ENCODE data around the gene UCN. TPM values are rescaled to one million over a fixed set of nuclear protein-coding genes. Genes with fewer than 3 reads are reported as not detected.

The UCN gene
- total RNA-seq, 6 donors from 2014 or later: 2.6 to 81.7 (median 4.6) TPM

DNA sequence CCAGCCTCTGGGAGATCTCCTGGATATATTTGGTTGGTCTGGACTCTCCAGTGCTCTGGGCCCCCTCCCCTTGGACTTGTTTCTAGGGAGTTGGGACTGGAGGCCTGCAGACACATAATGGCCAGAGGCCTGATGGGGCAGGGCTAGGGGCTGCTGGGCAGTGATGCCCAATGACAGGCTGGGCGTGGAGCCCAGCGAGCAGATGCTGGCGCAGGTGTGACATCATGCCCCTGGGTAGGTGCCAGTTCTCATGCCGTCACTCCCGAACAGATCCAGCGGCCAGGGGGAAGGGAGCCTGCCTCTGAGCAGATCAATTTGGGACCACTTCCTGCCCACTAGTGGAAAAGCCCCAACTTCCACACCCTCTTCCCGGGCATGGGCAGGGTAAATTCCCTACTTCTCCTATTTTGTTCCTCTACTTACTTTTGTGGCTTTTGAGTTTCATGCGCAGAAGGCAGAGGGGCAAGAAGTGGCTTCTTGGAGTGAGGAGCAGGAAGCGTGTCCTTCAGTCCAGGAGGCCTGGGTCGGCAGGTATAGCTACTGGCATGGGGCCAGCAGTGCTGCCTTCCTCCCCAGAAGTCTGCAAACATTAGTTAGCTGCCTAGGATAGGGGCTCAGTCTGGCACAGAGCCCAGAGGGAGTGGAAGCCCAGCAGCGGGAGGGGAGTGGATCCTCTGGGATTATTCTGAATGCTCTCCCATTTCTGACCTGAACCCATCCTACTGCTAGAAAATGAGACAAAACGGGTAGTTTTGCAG lies 8.6 kb upstream of the UCN start:
- DNase-seq (no peak), ATAC-seq (ENCODE audit: low FRiP score in 2 of 2) (no peak)
- H3K27ac ChIP-seq: no peak overlapping the region
- TF ChIP-seq POLR2A (IDR thresholded peaks at IDR 0.05) (no peak), EP300 (IDR thresholded peaks at IDR 0.05) (no peak), POLR2AphosphoS5 (IDR thresholded peaks at IDR 0.05) (no peak)
- TF ChIP-seq, protein P1, sequence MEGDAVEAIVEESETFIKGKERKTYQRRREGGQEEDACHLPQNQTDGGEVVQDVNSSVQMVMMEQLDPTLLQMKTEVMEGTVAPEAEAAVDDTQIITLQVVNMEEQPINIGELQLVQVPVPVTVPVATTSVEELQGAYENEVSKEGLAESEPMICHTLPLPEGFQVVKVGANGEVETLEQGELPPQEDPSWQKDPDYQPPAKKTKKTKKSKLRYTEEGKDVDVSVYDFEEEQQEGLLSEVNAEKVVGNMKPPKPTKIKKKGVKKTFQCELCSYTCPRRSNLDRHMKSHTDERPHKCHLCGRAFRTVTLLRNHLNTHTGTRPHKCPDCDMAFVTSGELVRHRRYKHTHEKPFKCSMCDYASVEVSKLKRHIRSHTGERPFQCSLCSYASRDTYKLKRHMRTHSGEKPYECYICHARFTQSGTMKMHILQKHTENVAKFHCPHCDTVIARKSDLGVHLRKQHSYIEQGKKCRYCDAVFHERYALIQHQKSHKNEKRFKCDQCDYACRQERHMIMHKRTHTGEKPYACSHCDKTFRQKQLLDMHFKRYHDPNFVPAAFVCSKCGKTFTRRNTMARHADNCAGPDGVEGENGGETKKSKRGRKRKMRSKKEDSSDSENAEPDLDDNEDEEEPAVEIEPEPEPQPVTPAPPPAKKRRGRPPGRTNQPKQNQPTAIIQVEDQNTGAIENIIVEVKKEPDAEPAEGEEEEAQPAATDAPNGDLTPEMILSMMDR (IDR thresholded peaks at IDR 0.05): no peak
- 64 to 72% methylated on average over 11 to 12 of the region's 12 CpGs for WGBS, 2 donors
- H3K4me3 ChIP-seq: no peak overlapping the region
- no peaks in the 10 kb centered on the region for H3K27me3 ChIP-seq
- no peaks in the 10 kb centered on the region for H3K9me3 ChIP-seq
- peaks cover 0 to 23% (median 1%) of the 10 kb centered on the region in 4 donors for H3K36me3 ChIP-seq
- peaks cover 7 to 11% (median 10%) of the 10 kb centered on the region in 4 donors for H3K4me1 ChIP-seq

DNA sequence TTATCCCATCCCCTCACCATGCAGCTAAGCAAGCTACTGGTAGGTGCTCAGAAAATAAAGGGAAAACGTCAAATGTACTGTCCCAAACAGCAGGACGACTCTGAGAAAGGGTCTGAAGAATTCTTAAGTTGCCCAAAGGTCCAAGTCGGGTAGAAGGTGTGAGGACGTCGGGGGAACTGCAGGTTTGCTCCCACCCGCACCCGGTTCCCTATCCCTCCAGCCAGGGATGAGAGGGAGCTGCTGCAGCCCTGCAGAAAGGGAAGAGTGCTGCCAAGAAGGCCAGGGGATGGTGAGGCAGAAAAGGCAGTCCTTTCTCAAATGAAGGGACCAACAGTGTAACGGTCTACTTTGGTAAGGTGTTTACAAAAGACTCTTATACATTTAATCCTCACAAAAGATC lies 6.9 kb upstream of the UCN start:
- WGBS, 2 donors: 77 to 84% methylated on average over 8 of the region's 8 CpGs
- no peak for ATAC-seq (ENCODE audit: low FRiP score in 2 of 2)
- TF ChIP-seq, protein P1 (IDR thresholded peaks at IDR 0.05): no peak
- TF ChIP-seq EP300 (IDR thresholded peaks at IDR 0.05) (no peak), POLR2A (IDR thresholded peaks at IDR 0.05) (no peak), POLR2AphosphoS5 (IDR thresholded peaks at IDR 0.05) (no peak)

DNA sequence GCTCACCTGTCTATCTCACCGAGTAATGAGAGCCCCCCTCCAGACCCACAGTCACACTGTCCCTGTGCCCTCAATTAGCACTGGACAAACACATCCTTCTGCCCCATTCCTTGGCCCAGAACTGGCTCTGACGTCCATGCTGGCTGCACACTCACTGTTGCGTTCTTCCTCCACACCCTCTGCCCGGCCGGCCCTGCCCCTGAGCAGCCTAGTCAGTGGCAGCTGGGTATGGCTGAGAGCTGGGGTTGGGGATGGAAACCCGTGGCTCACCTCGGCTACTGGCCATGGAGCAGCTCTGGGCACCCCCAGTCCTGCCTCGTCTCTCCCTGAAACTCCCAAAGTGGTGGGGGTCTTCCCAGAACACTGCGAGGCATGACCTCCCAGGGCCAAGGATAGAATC lies 6.5 kb upstream of the UCN start:
- 82 to 91% methylated on average over 9 of the region's 9 CpGs for WGBS, 2 donors
- Histone ChIP-seq H3K9me3 (no peaks in the 10 kb centered on the region), H3K27ac (no peak overlapping the region), H3K4me1 (no peaks in the 10 kb centered on the region), H3K4me3 (no peak overlapping the region), H3K27me3 (no peaks in the 10 kb centered on the region), H3K36me3 (peaks cover 0 to 36% (median 3%) of the 10 kb centered on the region in 4 donors)
- peak in 1 of 2 donors; percentile 68 for DNase-seq
- no peak for ATAC-seq (ENCODE audit: low FRiP score in 2 of 2)
- no peak for TF ChIP-seq POLR2AphosphoS5 (IDR thresholded peaks at IDR 0.05)
- no peak for TF ChIP-seq EP300 (IDR thresholded peaks at IDR 0.05)
- no peak for TF ChIP-seq POLR2A (IDR thresholded peaks at IDR 0.05)
- TF ChIP-seq, protein P1 (IDR thresholded peaks at IDR 0.05): no peak

More for the DNA sequence above, 6.9 kb upstream of the UCN start:
- Histone ChIP-seq H3K27me3 (no peaks in the 10 kb centered on the region), H3K27ac (no peak overlapping the region), H3K36me3 (peaks cover 0 to 35% (median 3%) of the 10 kb centered on the region in 4 donors), H3K4me3 (no peak overlapping the region), H3K9me3 (no peaks in the 10 kb centered on the region), H3K4me1 (no peaks in the 10 kb centered on the region)
- no peak for DNase-seq

DNA sequence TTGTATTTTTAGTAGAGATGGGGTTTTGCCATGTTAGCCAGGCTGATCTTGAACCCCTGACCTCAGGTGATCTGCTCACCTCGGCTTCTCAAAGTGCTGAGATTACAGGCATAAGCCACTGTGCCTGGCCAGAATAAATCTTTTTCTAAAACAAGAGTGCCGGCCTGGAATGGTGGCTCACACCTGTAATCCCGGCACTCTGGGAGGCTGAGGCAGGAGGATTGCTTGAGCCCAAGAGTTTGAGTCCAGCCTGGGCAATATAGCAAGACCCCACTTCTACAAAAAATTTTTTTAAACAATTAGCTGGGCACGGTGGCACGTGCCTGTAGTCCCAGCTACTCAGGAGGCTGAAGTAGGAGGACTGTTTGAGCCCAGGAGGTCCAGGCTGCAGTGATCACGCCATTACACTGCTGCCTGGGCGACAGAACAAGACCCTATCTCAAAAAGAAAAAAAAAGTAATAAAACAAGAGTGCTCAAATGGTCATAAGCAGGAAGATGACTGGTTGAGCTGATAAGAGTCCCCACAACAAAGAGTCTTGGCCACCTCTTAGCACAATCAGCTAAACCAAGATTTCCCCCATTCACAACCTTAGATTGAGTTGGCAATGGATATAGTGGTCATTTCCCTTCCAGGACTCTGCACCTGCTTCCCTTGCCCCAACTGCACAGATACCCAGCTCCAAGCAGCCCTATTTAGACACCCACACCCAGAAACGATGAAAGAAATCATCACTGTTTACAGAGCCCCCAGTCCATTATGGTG lies 5.8 kb upstream of the UCN start:
- no peak for DNase-seq

More for the DNA sequence above, 5.8 kb upstream of the UCN start:
- Histone ChIP-seq H3K36me3 (peaks cover 0 to 41% (median 3%) of the 10 kb centered on the region in 4 donors), H3K27ac (no peak overlapping the region), H3K27me3 (no peaks in the 10 kb centered on the region), H3K9me3 (no peaks in the 10 kb centered on the region), H3K4me3 (no peak overlapping the region), H3K4me1 (no peaks in the 10 kb centered on the region)
- no peak for TF ChIP-seq EP300 (IDR thresholded peaks at IDR 0.05)
- no peak for TF ChIP-seq POLR2A (IDR thresholded peaks at IDR 0.05)
- TF ChIP-seq POLR2AphosphoS5 (IDR thresholded peaks at IDR 0.05): no peak
- TF ChIP-seq, protein P1 (IDR thresholded peaks at IDR 0.05): no peak
- no peak for ATAC-seq (ENCODE audit: low FRiP score in 2 of 2)
- 82 to 93% methylated on average over 5 to 8 of the region's 8 CpGs for WGBS, 2 donors

All from upper lobe of left lung (tissue), 6 donors.